AG10803 (cell line): ENCODE measurements around the gene APRT.

Experiments
- DNase-seq: peaks from one replicate; pipeline ENCODE4 v3.0.0; 2010; ENCODE audit warnings: low read depth
- H3K4me3 ChIP-seq: 2 replicates; pipeline ENCODE4 v1.5.1; 2011; ENCODE audit warnings: mild to moderate bottlenecking, low read length, control low read depth
- CTCF ChIP-seq: conservative IDR thresholded peaks from 2 replicates; pipeline ENCODE4 v1.5.1; 2011; ENCODE audit warnings: mild to moderate bottlenecking, low read length, control low read depth, inconsistent platforms

APRT gene

DNA sequence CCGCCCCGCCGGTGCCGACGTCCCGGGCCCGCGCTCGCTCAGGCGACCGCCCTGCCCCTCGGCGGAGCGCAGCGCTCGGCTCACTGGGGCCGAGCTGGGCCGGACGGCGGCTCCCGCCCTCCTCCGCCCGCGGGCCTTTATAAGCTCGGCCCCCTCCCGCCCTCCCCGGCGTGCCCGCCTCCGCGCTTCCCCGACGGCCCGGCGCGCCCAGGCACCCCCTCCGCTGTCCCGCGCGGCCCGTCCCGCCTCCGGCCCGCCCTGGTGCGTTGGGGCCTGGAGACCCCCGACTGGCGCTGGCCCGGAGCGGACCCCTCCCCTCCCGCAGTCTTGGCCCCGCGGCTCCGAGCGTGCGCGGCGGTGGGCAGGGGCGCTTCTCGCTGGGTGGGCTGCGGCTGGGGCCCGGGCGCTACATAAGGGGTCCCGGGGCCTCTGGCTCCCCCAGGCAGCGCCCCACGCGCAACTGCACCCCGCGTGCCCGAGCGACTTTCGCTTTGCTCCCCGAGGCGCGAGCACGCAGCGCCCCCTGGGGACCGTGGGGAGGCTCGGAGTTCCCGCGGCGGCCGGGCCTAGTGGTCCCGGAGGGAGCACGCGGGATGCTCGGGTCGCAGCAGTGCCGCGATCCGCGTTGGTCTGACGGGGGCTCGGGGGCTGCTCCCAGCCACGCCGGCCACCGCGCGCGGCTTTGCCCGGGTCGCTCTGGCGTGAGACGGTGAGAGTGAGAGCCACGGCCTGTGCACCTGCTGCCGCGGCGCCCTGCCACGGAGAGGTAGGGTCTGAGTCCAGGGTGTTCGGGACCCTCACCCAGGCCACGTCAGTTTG is 26.4 kb downstream of the APRT start, which contains the start of gene PIEZO1:
Gene PIEZO1, minus strand, starts transcription at position 115 of the 819 bp plus-strand sequence. CDS start 256 bp downstream, outside the sequence.
- peak; percentile 61 for DNase-seq
- H3K4me3 ChIP-seq, result peak within 1 kb of the TSS; percentile 78
- peak; percentile 63 for TF ChIP-seq CTCF

DNA sequence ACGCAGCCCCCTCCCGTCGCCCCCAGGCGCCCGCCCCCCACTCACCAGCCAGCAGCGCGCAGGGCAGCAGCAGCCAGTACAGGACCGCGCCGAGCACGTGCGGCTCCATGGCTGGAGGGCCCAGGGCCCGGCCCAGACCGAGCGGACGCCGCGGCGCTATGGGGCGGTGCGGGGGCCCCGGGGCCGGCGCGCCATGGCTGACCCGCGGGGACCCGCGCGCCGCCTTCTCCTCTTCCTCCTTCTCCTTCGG is 26.9 kb downstream of the APRT start:
- H3K4me3 ChIP-seq, result peak overlapping the region; percentile 78
- DNase-seq, result no peak
- no peak for TF ChIP-seq CTCF

GRCh38 chr16:88784074-88784855 is 27.5 kb downstream of the APRT start:
- peak; percentile 56 for TF ChIP-seq CTCF
- peak; percentile 83 for DNase-seq
- peak overlapping the region; percentile 78 for H3K4me3 ChIP-seq

DNA sequence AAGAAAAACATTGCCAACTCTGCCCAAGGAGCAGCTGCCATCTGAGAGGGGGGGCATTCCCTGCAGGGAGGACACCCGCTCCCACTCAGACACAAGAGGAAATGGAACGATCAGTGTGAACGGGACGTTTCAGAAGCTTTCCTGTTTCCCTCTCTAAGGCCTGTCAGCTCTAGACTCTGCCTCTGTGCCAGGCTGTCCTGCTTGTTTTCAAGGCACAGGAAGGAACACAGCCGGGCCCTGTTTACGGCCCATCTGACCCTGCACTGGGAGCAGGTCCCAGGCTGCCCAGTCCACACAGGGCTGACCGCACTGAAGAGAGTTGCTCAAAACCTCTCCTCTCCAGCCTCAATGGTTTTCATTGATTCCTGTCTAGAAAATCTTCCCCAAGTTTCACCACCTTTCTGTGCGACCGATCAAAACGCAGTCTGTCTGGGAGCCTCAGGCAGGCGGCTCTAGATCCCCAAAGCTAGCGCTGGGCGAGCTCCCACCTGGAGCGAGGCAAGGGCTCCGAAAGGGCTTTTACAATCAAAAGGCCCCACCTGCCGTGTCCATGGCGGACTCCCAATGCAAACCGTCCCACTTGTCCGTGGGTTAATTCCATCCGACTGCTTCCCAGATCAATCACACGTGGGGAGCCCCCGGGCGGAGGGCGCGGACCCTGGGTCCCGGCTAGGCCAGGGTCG is 28.2 kb downstream of the APRT start:
- DNase-seq, result peak; percentile 47
- TF ChIP-seq CTCF, result no peak

GRCh38 chr16:88782454-88783390 is 29.0 kb downstream of the APRT start:
- TF ChIP-seq CTCF, result no peak
- peak overlapping the region; percentile 78 for H3K4me3 ChIP-seq
- DNase-seq, result peak; percentile 71

More for the DNA sequence above, 28.2 kb downstream of the APRT start:
- H3K4me3 ChIP-seq, result peak overlapping the region; percentile 78

DNA sequence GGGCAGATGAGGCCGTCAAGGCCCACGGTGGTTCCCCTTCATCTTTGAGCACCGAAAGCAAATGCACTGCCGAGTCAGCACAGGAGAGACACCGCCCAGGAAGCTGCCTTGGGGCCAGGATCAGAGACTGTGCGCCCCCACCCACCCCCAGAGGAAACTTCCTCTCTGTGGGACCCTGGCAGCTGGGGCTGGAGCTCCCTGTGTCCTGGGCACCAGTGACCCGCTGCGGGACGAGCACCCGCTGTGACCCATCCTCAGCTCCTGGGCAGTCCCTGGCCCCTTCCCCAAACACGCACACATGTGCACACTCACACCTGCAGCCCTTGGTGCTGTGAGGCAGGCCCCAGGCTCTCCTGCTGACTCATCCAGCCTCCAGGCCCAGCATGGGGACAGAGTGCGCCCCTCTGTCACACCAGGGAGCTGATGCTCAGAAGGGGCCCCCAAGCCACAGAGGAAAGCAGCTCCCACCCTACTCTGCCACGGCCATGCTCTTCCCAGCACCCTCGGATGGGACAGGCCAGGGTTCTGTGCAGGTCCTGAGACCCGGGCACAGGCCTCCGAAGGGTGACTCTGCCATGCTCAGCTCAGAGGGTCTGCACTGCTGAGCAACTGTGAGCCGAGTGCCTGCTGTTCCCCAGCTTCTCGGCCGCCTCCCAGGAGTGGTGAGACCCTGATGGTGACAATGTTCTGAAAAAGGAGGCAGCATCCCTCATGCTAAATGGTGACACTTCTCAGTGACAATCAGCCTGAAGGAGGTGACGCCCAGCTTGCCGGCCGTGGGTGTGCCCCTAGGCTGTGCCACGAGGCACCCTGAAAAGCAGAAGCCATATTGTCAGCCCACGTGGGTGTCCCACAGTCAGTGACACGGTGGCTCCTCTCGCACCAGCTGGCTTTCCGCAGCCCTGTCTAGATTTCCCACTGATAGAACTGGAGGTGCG is 30.3 kb downstream of the APRT start:
- TF ChIP-seq CTCF, result no peak
- no peak for DNase-seq

More for the DNA sequence above, 30.3 kb downstream of the APRT start:
- no peak overlapping the region for H3K4me3 ChIP-seq
